GM12878 (cell line): ENCODE results near the gene ANAPC7. TPM values are rescaled to one million over a fixed set of nuclear protein-coding genes. Genes with fewer than 3 reads are reported as not detected.
A peak's percentile ranks its signal among the peaks of the same experiment; 100 is the strongest.

Experiments
- ATAC-seq: fragments of 200-7000 bp; cut with Tn5 transposase; 3 replicates; pipeline ENCODE4 v1.9.1; 2020; ENCODE audit warnings: mild to moderate bottlenecking, moderate library complexity
- BruUV-seq: library from RNA; stranded (reverse); fragments of 400-500 nt; replicated peaks from 2 replicates; lab custom pipeline; 2021; lab: Mats Ljungman, UMichigan
- CTCF ChIA-PET: fragments of 300-600 bp; sonication (Branson Sonifier 250); formaldehyde crosslinking; extraction: SDS; loops from one replicate; lab custom pipeline; 2021; ENCODE audit warnings: inconsistent platforms; lab: Yijun Ruan, JAX
- POLR2A ChIA-PET: fragments of 350-600 bp; formaldehyde crosslinking; extraction: SDS; loops from one replicate; lab custom pipeline; 2021; ENCODE audit warnings: inconsistent platforms; lab: Charles Lee
- RAD21 ChIA-PET: fragments of 300-600 bp; sonication (Branson Sonifier 250); formaldehyde crosslinking; loops from one replicate; lab custom pipeline; 2023; ENCODE audit warnings: antibody characterized with exemption; ENCODE audit not compliant: unreplicated experiment; lab: Charles Lee
- SMC1A ChIA-PET: fragments of 300-600 bp; sonication (Branson Sonifier 250); formaldehyde crosslinking; loops from one replicate; lab custom pipeline; 2023; ENCODE audit not compliant: unreplicated experiment, uncharacterized antibody; lab: Charles Lee
- DNase-seq: peaks from one replicate; pipeline ENCODE4 v3.0.0-alpha.2; 2011; ENCODE audit warnings: low read depth, low spot score
- FAIRE-seq: peaks from 3 replicates; lab custom pipeline; 2011; peaks lifted over from hg19 to GRCh38; lab: Jason Lieb, UNC
- H2AFZ ChIP-seq: 2 replicates; pipeline ENCODE4 v1.6.0; 2011; ENCODE audit warnings: low read depth, low read length, control low read depth; ENCODE audit not compliant: control insufficient read depth
- H3K27ac ChIP-seq: 2 replicates; pipeline ENCODE4 v1.5.1; 2011; ENCODE audit warnings: control low read depth; ENCODE audit not compliant: control insufficient read depth, insufficient read depth
- H3K27me3 ChIP-seq, 2 experiments: replicated peaks in 1 of 2; 2 replicates each; pipeline versions ENCODE4 v1.6.0 to v1.6.1; 2011; ENCODE audit warnings: low read length in 1 of 2; ENCODE audit not compliant: control insufficient read depth in 2 of 2, insufficient read depth in 2 of 2
- H3K36me3 ChIP-seq, 2 experiments: 2 replicates each; pipeline ENCODE4 v1.5.1; 2011; ENCODE audit warnings: low read length in 1 of 2; ENCODE audit not compliant: control insufficient read depth in 2 of 2, insufficient read depth in 2 of 2
- H3K4me1 ChIP-seq: 2 replicates; pipeline ENCODE4 v1.6.1; 2011; ENCODE audit warnings: mild to moderate bottlenecking, low read length, moderate library complexity, mixed read lengths; ENCODE audit not compliant: control insufficient read depth, insufficient read depth
- H3K4me2 ChIP-seq: 2 replicates; pipeline ENCODE4 v1.6.0; 2011; ENCODE audit warnings: control low read depth; ENCODE audit not compliant: control insufficient read depth, insufficient read depth
- H3K4me3 ChIP-seq: fragments of 200-600 bp; sonication (generic); 2 replicates; pipeline ENCODE4 v1.5.1; 2016
- H3K79me2 ChIP-seq: 2 replicates; pipeline ENCODE4 v1.6.0; 2011; ENCODE audit warnings: low read length; ENCODE audit not compliant: control insufficient read depth, insufficient read depth
- H3K9ac ChIP-seq: 2 replicates; pipeline ENCODE4 v1.8.0; 2011; ENCODE audit warnings: low read length, control low read depth, mixed read lengths; ENCODE audit not compliant: control insufficient read depth, insufficient read depth
- H3K9me3 ChIP-seq: replicated peaks from 3 replicates; pipeline ENCODE4 v1.5.1; 2011; ENCODE audit warnings: mild to moderate bottlenecking, low read length; ENCODE audit not compliant: control insufficient read depth, insufficient read depth
- H4K20me1 ChIP-seq: 2 replicates; pipeline ENCODE4 v1.6.0; 2011; ENCODE audit not compliant: control insufficient read depth, insufficient read depth
- BRCA1 ChIP-seq: IDR thresholded peaks from 2 replicates; pipeline ENCODE4 v1.6.1; 2011; ENCODE audit warnings: low read depth, low read length, improper control_type of control experiment
- NFYA ChIP-seq: IDR thresholded peaks from 2 replicates; pipeline ENCODE4 v1.6.1; 2011; ENCODE audit warnings: low read depth, mild to moderate bottlenecking, low read length, improper control_type of control experiment, borderline replicate concordance
- POLR2A ChIP-seq: IDR thresholded peaks from 2 replicates; pipeline ENCODE4 v1.6.1; 2011; ENCODE audit warnings: low read depth, mild to moderate bottlenecking, low read length
- SMAD1 ChIP-seq: fragments of 450-650 bp; IDR thresholded peaks from 2 replicates; pipeline ENCODE4 v1.6.1; 2018; ENCODE audit warnings: mild to moderate bottlenecking, low read depth; ENCODE audit not compliant: partially characterized antibody
- SP1 ChIP-seq: IDR thresholded peaks from one replicate; pipeline ENCODE4 v1.6.1; 2011; ENCODE audit warnings: low read depth, low read length
- SREBF1 ChIP-seq: IDR thresholded peaks from 2 replicates; pipeline ENCODE4 v1.6.1; 2012; ENCODE audit warnings: mild to moderate bottlenecking, low read length
- WGBS: methylation state at CpG from one replicate; pipeline ENCODE4 v1.1.6; 2016; ENCODE audit warnings: low lambda C conversion rate; ENCODE audit not compliant: insufficient replicate concordance, insufficient coverage; ENCODE audit errors: missing lambda C conversion rate; 5-methylcytosine and 5-hydroxymethylcytosine counted together
- in situ Hi-C: fragments of 300-500 bp; cut with MboI; formaldehyde crosslinking; loops from 9 replicates; pipeline ENCODE4 v1.14.3; 2018; ENCODE audit warnings: mixed read lengths
- intact Hi-C: fragments of 100-400 bp; cut with micrococcal nuclease; formaldehyde crosslinking; loops from one replicate; pipeline ENCODE4 v1.14.2; 2022; ENCODE audit not compliant: unreplicated experiment
- polyA plus RNA-seq, 11 experiments: library from polyadenylated mRNA; depleted of rRNA in 4 of 11; unstranded in 6 of 11; stranded (reverse) in 5 of 11; fragments of >200 nt; fragmentation: Nextera tagmentation in 4 of 11; fragmentation: Illumina TruSeq in 1 of 11; extraction: Ambion mirVana in 4 of 11; extraction: Trizol in 1 of 11; gene quantifications; 1 replicate in 1 of 11; 2 replicates in 10 of 11; pipeline versions ENCODE4 v1.2.1 to v1.2.3, GENCODE V29; 2011 to 2016; ENCODE audit warnings: inconsistent platforms in 2 of 11, missing spikeins in 2 of 11, low read depth in 1 of 11
- total RNA-seq, 4 experiments: library from RNA; depleted of rRNA in 3 of 4; stranded (reverse); fragments of >200 nt in 3 of 4; fragmentation: Illumina TruSeq in 1 of 4; extraction: Trizol in 1 of 4; gene quantifications; 2 replicates each; pipeline versions ENCODE4 v1.2.1 to v1.2.3, GENCODE V29; 2013 to 2021
- TF ChIP-seq, protein P1 (sequence below): fragments of 450-650 bp; IDR thresholded peaks from 2 replicates; pipeline ENCODE4 v1.6.1; 2016; ENCODE audit warnings: mild to moderate bottlenecking

The ANAPC7 gene
- total and polyA plus RNA-seq, 10 of the 15 experiments (the other 5 are each of a cell fraction or from before 2014, with no cell fraction given), result 24.5 to 77.9 (median 58.6) TPM

DNA sequence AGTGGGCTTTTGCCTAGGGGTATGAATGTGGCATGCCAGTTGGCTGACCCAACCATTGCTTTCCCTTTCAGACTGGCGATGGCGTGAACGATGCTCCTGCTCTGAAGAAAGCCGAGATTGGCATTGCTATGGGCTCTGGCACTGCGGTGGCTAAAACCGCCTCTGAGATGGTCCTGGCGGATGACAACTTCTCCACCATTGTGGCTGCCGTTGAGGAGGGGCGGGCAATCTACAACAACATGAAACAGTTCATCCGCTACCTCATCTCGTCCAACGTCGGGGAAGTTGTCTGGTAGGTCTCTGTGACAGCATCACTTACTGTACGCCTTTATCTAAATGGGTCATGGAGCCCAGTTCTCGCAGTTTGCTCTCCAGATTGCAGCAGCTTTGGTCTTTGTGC lies 61.4 kb downstream of the ANAPC7 start:
- SMC1A ChIA-PET, result interaction anchor here (1.4 to 1.7 kb wide), 2 partner anchors 26 to 90 kb away, joined by 3 read pairs; no protein-coding TSS in a partner anchor
- FAIRE-seq (no peak), ATAC-seq (no peak)
- intact Hi-C loops (no loop called here), in situ Hi-C loops (no loop called here)
- Histone ChIP-seq H3K4me1 (0 out of 2 replicates have a peak, but pooled peaks cover 4% of the 10 kb centered on the region), H3K9ac (no peak overlapping the region), H4K20me1 (no peaks in the 10 kb centered on the region), H3K36me3 (peaks cover 53 to 60% of the 10 kb centered on the region in 2 experiments), H3K79me2 (no peaks in the 10 kb centered on the region), H3K4me2 (no peak overlapping the region), H3K27ac (no peak overlapping the region), H3K4me3 (no peak overlapping the region)
- BruUV-seq, result no TSS peak
- CTCF ChIA-PET, result interaction anchor here (0.6 to 0.9 kb wide), 3 partner anchors 29 to 82 kb away, joined by 3 to 5 read pairs (median 3); no protein-coding TSS in a partner anchor
- WGBS, result 100% methylated on average over 15 of the region's 15 CpGs
- no peak for TF ChIP-seq SMAD1
- TF ChIP-seq, protein P1, sequence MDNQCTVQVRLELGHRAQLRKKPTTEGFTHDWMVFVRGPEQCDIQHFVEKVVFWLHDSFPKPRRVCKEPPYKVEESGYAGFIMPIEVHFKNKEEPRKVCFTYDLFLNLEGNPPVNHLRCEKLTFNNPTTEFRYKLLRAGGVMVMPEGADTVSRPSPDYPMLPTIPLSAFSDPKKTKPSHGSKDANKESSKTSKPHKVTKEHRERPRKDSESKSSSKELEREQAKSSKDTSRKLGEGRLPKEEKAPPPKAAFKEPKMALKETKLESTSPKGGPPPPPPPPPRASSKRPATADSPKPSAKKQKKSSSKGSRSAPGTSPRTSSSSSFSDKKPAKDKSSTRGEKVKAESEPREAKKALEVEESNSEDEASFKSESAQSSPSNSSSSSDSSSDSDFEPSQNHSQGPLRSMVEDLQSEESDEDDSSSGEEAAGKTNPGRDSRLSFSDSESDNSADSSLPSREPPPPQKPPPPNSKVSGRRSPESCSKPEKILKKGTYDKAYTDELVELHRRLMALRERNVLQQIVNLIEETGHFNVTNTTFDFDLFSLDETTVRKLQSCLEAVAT, result no peak
- TF ChIP-seq BRCA1, result no peak
- no peak for TF ChIP-seq SP1
- no peak for TF ChIP-seq SREBF1
- TF ChIP-seq POLR2A, result peak; percentile 36; the same call in 1 of the 2 replicates
- no peak for TF ChIP-seq NFYA
- TF ChIP-seq, all 136 proteins: peak for 1
- Histone ChIP-seq H3K27me3 (no peaks in the 10 kb centered on the region), H3K9me3 (no peaks in the 10 kb centered on the region), H2AFZ (no peak overlapping the region)
- ChIA-PET RAD21 (no interaction called here), POLR2A (no interaction called here)
- DNase-seq, result no peak
